ENCODE data around the gene ATP8A2.

GRCh38 chr13:25915840-25916518 is 544.2 kb downstream of the ATP8A2 start:
- TF ChIP-seq CTCF (IDR thresholded peaks at IDR 0.05; ENCODE audit: low read depth, low read length, missing input control), result no peak
- no peak for TF ChIP-seq GABPA (IDR thresholded peaks at IDR 0.05 in 1 of 2, conservative IDR thresholded peaks at IDR 0.05 in 1 of 2)
- TF ChIP-seq ATF3 (IDR thresholded peaks at IDR 0.05), result no peak

Data from liver (tissue), 3 donors.